ENCODE data around the gene ANXA3.

GRCh38 chr4:78611215-78611558 is 59.6 kb downstream of the ANXA3 start:
- TF ChIP-seq MAX (IDR thresholded peaks at IDR 0.05; ENCODE audit: insufficient read depth, insufficient read length) (no peak), POLR2A (IDR thresholded peaks at IDR 0.05; ENCODE audit: low read depth, low read length) (no peak), POLR2AphosphoS5 (IDR thresholded peaks at IDR 0.05; ENCODE audit: insufficient read depth, low read depth, low read length) (no peak), FOS (IDR thresholded peaks at IDR 0.05; ENCODE audit: borderline replicate concordance, insufficient read depth, low read length) (no peak), EZH2 (IDR thresholded peaks at IDR 0.05; ENCODE audit: borderline replicate concordance, low read depth, low read length, severe bottlenecking) (no peak)
- TF ChIP-seq, protein P1, sequence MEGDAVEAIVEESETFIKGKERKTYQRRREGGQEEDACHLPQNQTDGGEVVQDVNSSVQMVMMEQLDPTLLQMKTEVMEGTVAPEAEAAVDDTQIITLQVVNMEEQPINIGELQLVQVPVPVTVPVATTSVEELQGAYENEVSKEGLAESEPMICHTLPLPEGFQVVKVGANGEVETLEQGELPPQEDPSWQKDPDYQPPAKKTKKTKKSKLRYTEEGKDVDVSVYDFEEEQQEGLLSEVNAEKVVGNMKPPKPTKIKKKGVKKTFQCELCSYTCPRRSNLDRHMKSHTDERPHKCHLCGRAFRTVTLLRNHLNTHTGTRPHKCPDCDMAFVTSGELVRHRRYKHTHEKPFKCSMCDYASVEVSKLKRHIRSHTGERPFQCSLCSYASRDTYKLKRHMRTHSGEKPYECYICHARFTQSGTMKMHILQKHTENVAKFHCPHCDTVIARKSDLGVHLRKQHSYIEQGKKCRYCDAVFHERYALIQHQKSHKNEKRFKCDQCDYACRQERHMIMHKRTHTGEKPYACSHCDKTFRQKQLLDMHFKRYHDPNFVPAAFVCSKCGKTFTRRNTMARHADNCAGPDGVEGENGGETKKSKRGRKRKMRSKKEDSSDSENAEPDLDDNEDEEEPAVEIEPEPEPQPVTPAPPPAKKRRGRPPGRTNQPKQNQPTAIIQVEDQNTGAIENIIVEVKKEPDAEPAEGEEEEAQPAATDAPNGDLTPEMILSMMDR (IDR thresholded peaks at IDR 0.05; ENCODE audit: extremely low read depth in 1 of 2, insufficient read depth in 1 of 2, low read depth in 1 of 2, low read length in 2 of 2): no peak
